Fibroblast of lung (primary cell): ENCODE results near the gene GALNT18. TPM values are rescaled to one million over a fixed set of nuclear protein-coding genes. Genes with fewer than 3 reads are reported as not detected.
A peak's percentile ranks its signal among the peaks of the same experiment; 100 is the strongest.

Source experiments
- DNase-seq, 2 donors: peaks; one replicate each; pipeline versions ENCODE4 v3.0.0 to v3.0.0-alpha.2; 2010; ENCODE audit warnings: low read depth in 2 of 2
- H2AFZ ChIP-seq: 2 replicates; pipeline ENCODE4 v1.5.1; 2012; ENCODE audit warnings: low read length, control low read depth, inconsistent platforms
- H3K27ac ChIP-seq: 2 replicates; pipeline ENCODE4 v1.5.1; 2011; ENCODE audit warnings: low read length, control low read depth; ENCODE audit not compliant: insufficient read depth
- H3K27me3 ChIP-seq: 2 replicates; pipeline ENCODE4 v1.5.1; 2011; ENCODE audit warnings: mild to moderate bottlenecking, low read length; ENCODE audit not compliant: control insufficient read depth, insufficient read depth
- H3K36me3 ChIP-seq: 2 replicates; pipeline ENCODE4 v1.5.1; 2011; ENCODE audit warnings: low read length; ENCODE audit not compliant: control insufficient read depth, insufficient read depth
- H3K4me1 ChIP-seq: 2 replicates; pipeline ENCODE4 v1.5.1; 2011; ENCODE audit warnings: low read length; ENCODE audit not compliant: control insufficient read depth, insufficient read depth; ENCODE audit errors: extremely low read depth
- H3K4me2 ChIP-seq: 2 replicates; pipeline ENCODE4 v1.5.1; 2011; ENCODE audit warnings: low read length, control low read depth; ENCODE audit not compliant: insufficient read depth; ENCODE audit errors: extremely low read depth
- H3K4me3 ChIP-seq, 4 experiments: fragments of 200-600 bp in 1 of 4; sonication (generic) in 1 of 4; replicated peaks in 1 of 4; 2 replicates each; pipeline ENCODE4 v1.5.1; 2011 to 2016; ENCODE audit warnings: low read length in 4 of 4, low read depth in 3 of 4, mild to moderate bottlenecking in 3 of 4, control low read depth in 2 of 4, inconsistent platforms in 1 of 4, mixed read lengths in 1 of 4; ENCODE audit not compliant: insufficient read depth in 1 of 4; ENCODE audit errors: control extremely low read depth in 1 of 4
- H3K79me2 ChIP-seq: 2 replicates; pipeline ENCODE4 v1.5.1; 2012; ENCODE audit warnings: mild to moderate bottlenecking, low read length, inconsistent platforms; ENCODE audit not compliant: control insufficient read depth, insufficient read depth
- H3K9ac ChIP-seq: 2 replicates; pipeline ENCODE4 v1.5.1; 2011; ENCODE audit warnings: mild to moderate bottlenecking, low read length, control low read depth; ENCODE audit not compliant: insufficient read depth
- H3K9me3 ChIP-seq: 2 replicates; pipeline ENCODE4 v1.5.1; 2012; ENCODE audit warnings: low read depth, low read length; ENCODE audit not compliant: control insufficient read depth, insufficient read depth
- H4K20me1 ChIP-seq: 2 replicates; pipeline ENCODE4 v1.5.1; 2011; ENCODE audit warnings: low read length; ENCODE audit not compliant: control insufficient read depth, insufficient read depth; ENCODE audit errors: extremely low read depth
- CTCF ChIP-seq, 2 donors: IDR thresholded peaks in 1 of 2; conservative IDR thresholded peaks in 1 of 2; 1 replicate in 1 of 2; 2 replicates in 1 of 2; pipeline ENCODE4 v1.5.1; 2011 to 2012; ENCODE audit warnings: low read length in 2 of 2, control low read depth in 1 of 2, inconsistent platforms in 1 of 2, low read depth in 1 of 2, mild to moderate bottlenecking in 1 of 2
- EZH2 ChIP-seq: IDR thresholded peaks from 2 replicates; pipeline ENCODE4 v1.5.1; 2012; ENCODE audit warnings: low read length, control low read depth, mild to moderate bottlenecking; ENCODE audit errors: missing control alignments
- polyA plus RNA-seq, 2 donors: library from polyadenylated mRNA; depleted of rRNA in 1 of 2; stranded (reverse) in 1 of 2; unstranded in 1 of 2; fragments of >200 nt; gene quantifications; 2 replicates each; pipeline ENCODE4 v1.2.1, GENCODE V29; 2011 to 2012; ENCODE audit warnings: missing spikeins in 1 of 2
- total RNA-seq: library from RNA; depleted of rRNA; stranded (reverse); fragments of >200 nt; gene quantifications from 2 replicates; pipeline ENCODE4 v1.2.1, GENCODE V29; 2014

The GALNT18 gene
- total and polyA plus RNA-seq, 2 donors (not counting 1 experiment from before 2014, with no cell fraction given), result 0.50 to 19.3 TPM

GRCh38 chr11:11446564-11446963, 175.2 kb downstream of the GALNT18 start:
- Histone ChIP-seq H3K9me3 (no peaks in the 10 kb centered on the region), H3K9ac (no peak overlapping the region), H3K27ac (no peak overlapping the region), H3K4me2 (no peak overlapping the region), H2AFZ (no peak overlapping the region), H3K36me3 (no peaks in the 10 kb centered on the region), H4K20me1 (no peaks in the 10 kb centered on the region), H3K4me3 (no peak overlapping the region), H3K27me3 (no peaks in the 10 kb centered on the region), H3K79me2 (no peaks in the 10 kb centered on the region), H3K4me1 (no peaks in the 10 kb centered on the region)
- no peak for DNase-seq
- TF ChIP-seq CTCF (conservative IDR thresholded peaks at IDR 0.05 in 1 of 2, IDR thresholded peaks at IDR 0.05 in 1 of 2; ENCODE audit: low read depth in 1 of 2, low read length in 2 of 2), result no peak
- no peak for TF ChIP-seq EZH2

- Histone ChIP-seq H3K9me3 (no peaks in the 10 kb centered on the region), H3K27me3 (no peaks in the 10 kb centered on the region), H3K4me1 (no peaks in the 10 kb centered on the region), H2AFZ (no peak overlapping the region), H3K4me3 (no peak overlapping the region), H3K36me3 (no peaks in the 10 kb centered on the region), H3K4me2 (no peak overlapping the region), H3K27ac (no peak overlapping the region), H3K9ac (no peak overlapping the region), H3K79me2 (no peaks in the 10 kb centered on the region), H4K20me1 (no peaks in the 10 kb centered on the region)
- DNase-seq, result no peak
- no peak for TF ChIP-seq CTCF (conservative IDR thresholded peaks at IDR 0.05 in 1 of 2, IDR thresholded peaks at IDR 0.05 in 1 of 2; ENCODE audit: low read depth in 1 of 2, low read length in 2 of 2)
- no peak for TF ChIP-seq EZH2
Measured at GRCh38 chr11:11445441-11446185, 176.2 kb downstream of the GALNT18 start.

- Histone ChIP-seq H3K9me3 (no peaks in the 10 kb centered on the region), H3K9ac (no peak overlapping the region), H3K27ac (no peak overlapping the region), H3K27me3 (no peaks in the 10 kb centered on the region), H2AFZ (no peak overlapping the region), H3K4me3 (no peak overlapping the region), H3K79me2 (no peaks in the 10 kb centered on the region), H4K20me1 (no peaks in the 10 kb centered on the region), H3K36me3 (no peaks in the 10 kb centered on the region), H3K4me2 (peak overlapping the region; percentile 3), H3K4me1 (no peaks in the 10 kb centered on the region)
- TF ChIP-seq CTCF (conservative IDR thresholded peaks at IDR 0.05 in 1 of 2, IDR thresholded peaks at IDR 0.05 in 1 of 2; ENCODE audit: low read depth in 1 of 2, low read length in 2 of 2), result no peak
- TF ChIP-seq EZH2, result no peak
- DNase-seq, result no peak
Measured at GRCh38 chr11:11444804-11445131, 177.0 kb downstream of the GALNT18 start.
